Muscle layer of duodenum (tissue), 2 donors: ENCODE results near the gene PIGR.

Experiments
- H3K27ac ChIP-seq: one replicate; pipeline ENCODE4 v1.7.0; 2013; ENCODE audit warnings: mild to moderate bottlenecking, low read length
- H3K27me3 ChIP-seq: one replicate; pipeline ENCODE4 v1.7.0; 2013; ENCODE audit warnings: low read depth, mild to moderate bottlenecking, control low read depth, low read length
- H3K36me3 ChIP-seq, 2 donors: one replicate each; pipeline ENCODE4 v1.7.0; 2013; ENCODE audit warnings: low read length in 2 of 2, control low read depth in 1 of 2, mild to moderate bottlenecking in 1 of 2; ENCODE audit not compliant: insufficient read depth in 2 of 2, control insufficient read depth in 1 of 2
- H3K4me1 ChIP-seq, 2 donors: one replicate each; pipeline ENCODE4 v1.7.0; 2013; ENCODE audit warnings: low read length in 2 of 2, mild to moderate bottlenecking in 2 of 2, control low read depth in 1 of 2, moderate library complexity in 1 of 2; ENCODE audit not compliant: insufficient read depth in 2 of 2, control insufficient read depth in 1 of 2
- H3K4me3 ChIP-seq, 2 donors: one replicate each; pipeline ENCODE4 v1.7.0; 2013; ENCODE audit warnings: low read length in 2 of 2, low read depth in 1 of 2, mild to moderate bottlenecking in 1 of 2
- H3K9me3 ChIP-seq, 2 donors: one replicate each; pipeline ENCODE4 v1.7.0; 2013; ENCODE audit warnings: low read length in 2 of 2, control low read depth in 1 of 2, mild to moderate bottlenecking in 1 of 2; ENCODE audit not compliant: control insufficient read depth in 1 of 2
- donor health status: healthy.

The PIGR gene

GRCh38 chr1:206972728-206973127 lies 26.5 kb upstream of the PIGR start:
- Histone ChIP-seq H3K36me3 (no peaks in the 10 kb centered on the region), H3K27me3 (no peaks in the 10 kb centered on the region), H3K27ac (peak overlapping the region; percentile 60), H3K4me3 (no peak overlapping the region), H3K4me1 (peaks cover 3 to 4% of the 10 kb centered on the region in 2 donors), H3K9me3 (no peaks in the 10 kb centered on the region)

- Histone ChIP-seq H3K27me3 (no peaks in the 10 kb centered on the region), H3K27ac (peak overlapping the region; percentile 19), H3K9me3 (no peaks in the 10 kb centered on the region), H3K36me3 (no peaks in the 10 kb centered on the region), H3K4me1 (peaks cover 3 to 7% of the 10 kb centered on the region in 2 donors), H3K4me3 (no peak overlapping the region)
These were observed 24.9 kb upstream of the PIGR start for GRCh38 chr1:206971029-206971655.

DNA sequence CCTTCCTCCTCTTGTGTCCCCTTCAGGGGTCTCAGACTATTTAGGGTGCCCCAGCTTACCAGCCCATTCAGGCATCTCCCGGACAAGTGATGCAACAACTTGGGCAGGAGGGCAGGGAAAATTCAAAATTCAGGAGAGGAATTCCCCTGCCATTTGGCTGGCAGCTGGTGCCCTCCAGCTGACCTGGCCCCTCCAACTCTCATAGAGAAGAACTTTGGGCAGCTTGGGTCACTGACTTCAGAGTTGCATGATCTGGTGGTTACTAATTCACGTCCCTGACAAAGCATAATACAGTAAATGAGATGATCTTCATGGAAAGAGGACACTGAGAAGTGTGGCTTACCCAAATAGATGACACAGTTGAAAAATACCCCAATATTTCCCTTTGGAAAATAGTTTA lies 24.2 kb upstream of the PIGR start, which contains the start of gene FCAMR:
Gene FCAMR, minus strand, starts transcription at position 15 of the 400 bp plus-strand sequence. CDS start 335 bp downstream, outside the sequence.
- H3K27ac ChIP-seq, result peak within 1 kb of the TSS; percentile 19
- peaks cover 3 to 5% of the 10 kb centered on the region in 2 donors for H3K4me1 ChIP-seq

DNA sequence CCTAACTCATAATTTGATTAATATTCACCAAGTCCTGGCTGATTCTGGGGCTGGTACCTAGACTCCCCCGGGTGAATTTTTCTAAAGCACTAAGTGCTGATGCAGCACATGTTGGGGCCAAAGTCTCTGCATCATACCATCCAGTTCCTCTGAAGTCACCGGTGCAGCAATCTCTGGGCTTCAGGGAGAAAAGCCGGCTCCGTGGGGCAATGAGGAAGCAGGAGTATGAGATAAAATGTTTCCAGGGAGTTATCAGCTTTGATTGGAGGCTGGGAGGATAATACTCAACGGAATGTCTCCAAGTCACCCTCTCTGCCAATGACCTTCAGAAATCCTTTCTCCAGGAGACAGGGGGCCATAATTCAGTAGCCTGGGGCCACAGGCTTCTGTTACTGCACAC lies 22.8 kb upstream of the PIGR start:
- peaks cover 3 to 4% of the 10 kb centered on the region in 2 donors for H3K4me1 ChIP-seq

More for the DNA sequence above, 24.2 kb upstream of the PIGR start, which contains the start of gene FCAMR:
- no peaks in the 10 kb centered on the region for H3K36me3 ChIP-seq
- no peaks in the 10 kb centered on the region for H3K27me3 ChIP-seq
- H3K4me3 ChIP-seq, result no peak within 1 kb of the TSS
- H3K9me3 ChIP-seq, result no peaks in the 10 kb centered on the region

DNA sequence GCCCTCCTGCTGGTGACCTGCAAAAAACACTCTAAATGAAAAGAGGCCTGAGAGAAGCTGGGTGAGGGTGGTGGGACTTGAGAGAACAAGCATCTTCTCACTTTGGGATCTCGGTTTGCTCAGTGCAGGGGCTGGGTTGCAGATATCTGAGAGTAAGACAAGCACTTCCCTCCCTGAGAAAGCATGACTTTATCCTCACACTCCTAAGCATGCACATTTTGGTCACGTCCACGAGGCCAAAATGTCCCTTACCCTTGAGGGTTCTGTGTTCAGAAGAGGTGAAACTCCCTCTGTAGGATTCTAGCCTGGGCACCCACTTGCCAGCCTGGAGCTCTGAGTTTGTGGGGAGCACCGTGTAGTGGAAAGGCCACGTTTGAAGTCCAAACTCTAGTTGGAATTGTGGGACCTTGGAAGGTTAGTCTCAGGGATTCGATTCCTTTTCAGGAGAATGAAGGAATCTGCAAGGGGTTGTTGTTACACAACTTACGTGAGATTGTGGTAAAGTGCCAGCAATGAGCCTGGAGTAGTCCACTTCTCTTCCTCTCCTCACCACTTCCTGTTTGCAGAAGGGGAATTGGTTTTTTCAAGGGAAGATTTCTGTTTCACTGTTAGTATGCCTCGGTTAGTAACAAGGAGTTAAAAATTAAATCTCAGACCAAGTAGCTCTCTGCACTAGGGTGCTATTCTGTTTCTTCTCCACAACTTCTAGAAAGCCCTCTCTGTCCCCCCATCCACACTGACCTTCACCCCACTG lies 21.0 kb upstream of the PIGR start:
- Histone ChIP-seq H3K9me3 (no peaks in the 10 kb centered on the region), H3K4me1 (peaks cover 3 to 4% of the 10 kb centered on the region in 2 donors), H3K27ac (peak overlapping the region; percentile 33)

More for the DNA sequence above, 22.8 kb upstream of the PIGR start:
- no peak overlapping the region for H3K27ac ChIP-seq
- no peaks in the 10 kb centered on the region for H3K27me3 ChIP-seq
- H3K4me3 ChIP-seq, result no peak overlapping the region
- no peaks in the 10 kb centered on the region for H3K36me3 ChIP-seq
- H3K9me3 ChIP-seq, result no peaks in the 10 kb centered on the region

GRCh38 chr1:206965781-206966180 lies 19.5 kb upstream of the PIGR start:
- H3K4me1 ChIP-seq, result peaks cover 3 to 4% of the 10 kb centered on the region in 2 donors

More for the DNA sequence above, 21.0 kb upstream of the PIGR start:
- Histone ChIP-seq H3K27me3 (no peaks in the 10 kb centered on the region), H3K4me3 (no peak overlapping the region), H3K36me3 (no peaks in the 10 kb centered on the region)

GRCh38 chr1:206963740-206964139 lies 17.5 kb upstream of the PIGR start:
- Histone ChIP-seq H3K4me3 (no peak overlapping the region), H3K27ac (no peak overlapping the region), H3K4me1 (peaks cover 0 to 4% of the 10 kb centered on the region in 2 donors), H3K36me3 (no peaks in the 10 kb centered on the region), H3K9me3 (no peaks in the 10 kb centered on the region), H3K27me3 (no peaks in the 10 kb centered on the region)

More at GRCh38 chr1:206965781-206966180, 19.5 kb upstream of the PIGR start:
- Histone ChIP-seq H3K4me3 (no peak overlapping the region), H3K36me3 (no peaks in the 10 kb centered on the region), H3K27me3 (no peaks in the 10 kb centered on the region), H3K27ac (no peak overlapping the region), H3K9me3 (no peaks in the 10 kb centered on the region)

GRCh38 chr1:206963119-206963712 lies 16.9 kb upstream of the PIGR start:
- H3K27ac ChIP-seq, result no peak overlapping the region

DNA sequence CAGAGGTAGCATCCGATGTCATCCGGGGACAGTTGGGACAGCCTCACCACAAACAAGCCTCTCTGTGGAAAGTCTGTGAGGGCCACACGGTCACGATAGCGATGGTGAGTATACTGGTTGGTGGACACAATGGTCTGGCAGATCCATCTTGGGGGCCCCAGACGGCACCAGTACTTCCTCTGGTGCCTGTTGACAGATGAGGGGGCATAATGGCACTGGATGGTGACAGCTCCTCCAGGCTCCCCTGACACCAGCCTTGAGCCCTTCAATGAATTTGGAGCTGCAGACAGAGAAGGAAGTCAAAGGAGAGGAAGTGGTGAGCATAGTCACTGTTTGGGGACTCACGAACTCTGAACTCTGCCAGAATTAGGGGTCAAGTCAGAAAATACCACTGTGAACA lies 16.0 kb upstream of the PIGR start:
- H3K9me3 ChIP-seq, result no peaks in the 10 kb centered on the region
- H3K27ac ChIP-seq, result no peak overlapping the region

More at GRCh38 chr1:206963119-206963712, 16.9 kb upstream of the PIGR start:
- H3K4me3 ChIP-seq, result no peak overlapping the region
- no peaks in the 10 kb centered on the region for H3K36me3 ChIP-seq
- no peaks in the 10 kb centered on the region for H3K27me3 ChIP-seq
- peaks cover 0 to 4% of the 10 kb centered on the region in 2 donors for H3K4me1 ChIP-seq
- no peaks in the 10 kb centered on the region for H3K9me3 ChIP-seq

GRCh38 chr1:206961668-206962067 lies 15.4 kb upstream of the PIGR start:
- Histone ChIP-seq H3K4me1 (no peaks in the 10 kb centered on the region), H3K27me3 (no peaks in the 10 kb centered on the region), H3K27ac (no peak overlapping the region), H3K36me3 (no peaks in the 10 kb centered on the region), H3K9me3 (no peaks in the 10 kb centered on the region), H3K4me3 (no peak overlapping the region)

More for the DNA sequence above, 16.0 kb upstream of the PIGR start:
- Histone ChIP-seq H3K4me1 (peaks cover 0 to 4% of the 10 kb centered on the region in 2 donors), H3K36me3 (no peaks in the 10 kb centered on the region), H3K27me3 (no peaks in the 10 kb centered on the region), H3K4me3 (no peak overlapping the region)

DNA sequence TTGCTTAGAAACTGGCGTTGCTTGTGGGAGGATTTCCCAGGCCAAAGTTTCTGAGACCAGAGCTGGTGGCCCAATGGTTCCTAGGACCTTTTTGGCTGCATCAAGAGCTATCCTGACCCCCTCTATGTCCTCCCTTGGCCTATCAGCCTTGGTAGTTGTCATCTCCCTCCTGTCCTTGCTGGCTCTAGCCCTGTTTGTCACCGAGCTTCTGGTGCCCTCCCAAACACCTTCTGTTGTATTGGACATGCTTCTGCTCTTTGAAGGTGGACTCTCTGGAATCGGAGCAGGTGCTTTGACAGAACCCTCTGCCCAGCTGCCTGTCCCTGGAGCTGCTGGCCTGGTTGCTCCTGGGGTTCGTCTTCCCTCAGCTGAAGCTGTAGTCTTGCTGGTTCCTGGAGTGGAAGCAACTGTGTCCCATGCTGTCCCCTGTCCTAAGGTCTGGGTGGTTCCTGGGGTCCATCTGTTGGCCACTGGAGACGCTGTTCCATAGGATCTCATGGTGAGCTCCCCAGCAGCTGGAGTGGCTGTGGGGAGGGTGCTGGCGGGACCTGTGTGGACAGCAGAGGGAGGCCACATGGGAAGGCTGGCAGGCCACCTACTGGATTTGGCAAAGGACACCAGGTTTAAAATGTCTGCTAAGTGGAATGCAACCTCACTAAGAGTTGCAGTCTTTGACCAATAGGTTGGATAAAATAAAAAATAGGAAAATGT lies 14.6 kb upstream of the PIGR start:
- H3K27me3 ChIP-seq, result no peaks in the 10 kb centered on the region
- H3K4me3 ChIP-seq, result no peak overlapping the region
- peaks cover 0 to 7% of the 10 kb centered on the region in 2 donors for H3K4me1 ChIP-seq
- no peak overlapping the region for H3K27ac ChIP-seq
- no peaks in the 10 kb centered on the region for H3K36me3 ChIP-seq
- H3K9me3 ChIP-seq, result no peaks in the 10 kb centered on the region
